NCI-H748 (cell line): Measurements from ENCODE around the gene HCRTR1.

ENCODE experiments used
- DNase-seq: peaks from one replicate; lab custom pipeline; 2025; ENCODE audit not compliant: unreplicated experiment; lab: John Stamatoyannopoulos, UW

Gene HCRTR1

GRCh38 chr1:31625561-31626222 lies 8.2 kb downstream of the HCRTR1 start:
- DNase-seq = no peak

- no peak for DNase-seq
Observed at GRCh38 chr1:31626223-31627207, 9.0 kb downstream of the HCRTR1 start.

GRCh38 chr1:31627301-31627929 lies 9.9 kb downstream of the HCRTR1 start:
- no peak for DNase-seq

- no peak for DNase-seq
Observed at GRCh38 chr1:31627930-31628559, 10.6 kb downstream of the HCRTR1 start.

- no peak for DNase-seq
Observed at GRCh38 chr1:31628931-31629556, 11.6 kb downstream of the HCRTR1 start.

GRCh38 chr1:31632649-31633048 lies 15.2 kb downstream of the HCRTR1 start:
- DNase-seq = no peak

GRCh38 chr1:31633117-31633516 lies 15.6 kb downstream of the HCRTR1 start:
- peak; percentile 2 for DNase-seq

GRCh38 chr1:31637915-31638673 lies 20.6 kb downstream of the HCRTR1 start:
- no peak for DNase-seq

- no peak for DNase-seq
Observed at GRCh38 chr1:31639543-31639942, 22.1 kb downstream of the HCRTR1 start.

- DNase-seq = no peak
Observed at GRCh38 chr1:31640179-31640578, 22.7 kb downstream of the HCRTR1 start.

- no peak for DNase-seq
Observed at GRCh38 chr1:31640964-31641363, 23.5 kb downstream of the HCRTR1 start.

- DNase-seq = no peak
Observed at GRCh38 chr1:31642366-31642765, 24.9 kb downstream of the HCRTR1 start.

- DNase-seq = no peak
Observed at GRCh38 chr1:31642897-31643296, 25.4 kb downstream of the HCRTR1 start.

GRCh38 chr1:31643976-31644559 lies 26.6 kb downstream of the HCRTR1 start:
- DNase-seq = no peak

GRCh38 chr1:31644560-31645273 lies 27.2 kb downstream of the HCRTR1 start, which contains the start of gene PEF1:
PEF1 (minus strand) TSS chr1:31644876; CDS start chr1:31644864, 12 bp downstream.
- peak; percentile 98 for DNase-seq

GRCh38 chr1:31645274-31645568 lies 27.7 kb downstream of the HCRTR1 start:
- DNase-seq = no peak

GRCh38 chr1:31646259-31646960 lies 28.9 kb downstream of the HCRTR1 start:
- DNase-seq = no peak

- DNase-seq = no peak
Observed at GRCh38 chr1:31647106-31647505, 29.6 kb downstream of the HCRTR1 start.
